Upper lobe of left lung (tissue), 4 donors: ENCODE results near the gene DOC2B.

Source experiments
- POLR2AphosphoS5 ChIP-seq, 2 donors: sonication (generic); formaldehyde crosslinking; IDR thresholded peaks; one replicate each; pipeline ENCODE4 v1.5.1; 2017; ENCODE audit warnings: antibody characterized with exemption in 2 of 2
- TF ChIP-seq, protein P1 (sequence below), 6 experiments: fragments of 450-650 bp in 4 of 6; fragments of 200-600 bp in 2 of 6; sonication (generic) in 2 of 6; IDR thresholded peaks; one replicate each; pipeline ENCODE4 v1.5.1; 2016 to 2019; ENCODE audit warnings: antibody characterized with exemption in 6 of 6

DNA sequence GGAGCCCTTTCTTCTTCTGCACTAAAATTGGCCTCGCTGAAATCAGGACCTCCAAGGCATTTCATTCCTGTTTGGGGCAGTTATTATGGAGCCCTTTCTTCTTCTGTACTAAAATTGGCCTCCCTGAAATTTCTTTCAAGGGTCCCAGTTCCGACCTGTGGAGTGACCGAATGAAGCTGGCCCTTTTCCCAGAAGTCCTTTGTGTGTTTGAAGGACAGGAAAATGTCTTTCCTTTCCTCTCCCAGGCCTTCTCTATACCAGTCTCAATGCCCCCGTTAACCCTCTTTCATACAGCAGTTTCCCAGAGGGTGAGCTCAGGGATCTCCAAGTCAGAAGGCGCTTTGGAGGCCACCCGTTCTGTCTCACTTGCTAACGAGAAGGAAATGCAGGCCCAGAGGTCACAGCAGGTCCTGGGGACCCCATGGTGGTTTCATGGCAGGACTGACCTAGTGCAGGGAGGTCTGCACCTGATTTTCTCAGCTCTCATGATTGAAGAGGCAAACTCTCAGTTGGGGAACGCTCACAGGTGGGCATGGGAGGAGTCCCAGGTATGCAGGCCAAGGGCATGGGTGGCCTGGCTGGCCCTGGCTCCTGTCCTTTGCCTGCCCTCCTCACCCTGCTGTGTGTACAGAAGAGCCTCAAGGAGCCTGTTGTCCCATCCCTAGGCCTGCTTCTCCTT lies 37.1 kb upstream of the DOC2B start:
- TF ChIP-seq, protein P1, sequence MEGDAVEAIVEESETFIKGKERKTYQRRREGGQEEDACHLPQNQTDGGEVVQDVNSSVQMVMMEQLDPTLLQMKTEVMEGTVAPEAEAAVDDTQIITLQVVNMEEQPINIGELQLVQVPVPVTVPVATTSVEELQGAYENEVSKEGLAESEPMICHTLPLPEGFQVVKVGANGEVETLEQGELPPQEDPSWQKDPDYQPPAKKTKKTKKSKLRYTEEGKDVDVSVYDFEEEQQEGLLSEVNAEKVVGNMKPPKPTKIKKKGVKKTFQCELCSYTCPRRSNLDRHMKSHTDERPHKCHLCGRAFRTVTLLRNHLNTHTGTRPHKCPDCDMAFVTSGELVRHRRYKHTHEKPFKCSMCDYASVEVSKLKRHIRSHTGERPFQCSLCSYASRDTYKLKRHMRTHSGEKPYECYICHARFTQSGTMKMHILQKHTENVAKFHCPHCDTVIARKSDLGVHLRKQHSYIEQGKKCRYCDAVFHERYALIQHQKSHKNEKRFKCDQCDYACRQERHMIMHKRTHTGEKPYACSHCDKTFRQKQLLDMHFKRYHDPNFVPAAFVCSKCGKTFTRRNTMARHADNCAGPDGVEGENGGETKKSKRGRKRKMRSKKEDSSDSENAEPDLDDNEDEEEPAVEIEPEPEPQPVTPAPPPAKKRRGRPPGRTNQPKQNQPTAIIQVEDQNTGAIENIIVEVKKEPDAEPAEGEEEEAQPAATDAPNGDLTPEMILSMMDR (IDR thresholded peaks at IDR 0.05), result no peak
- no peak for TF ChIP-seq POLR2AphosphoS5 (IDR thresholded peaks at IDR 0.05)
